K562 (cell line): Measurements from ENCODE around the gene NEDD4L. TPM values are rescaled to one million over a fixed set of nuclear protein-coding genes. Genes with fewer than 3 reads are reported as not detected.

Experiments
- ATF6 ChIP-seq: sonication (generic); formaldehyde crosslinking; IDR thresholded peaks from 2 replicates; pipeline ENCODE4 v1.4.0; 2020; ENCODE audit warnings: mild to moderate bottlenecking, missing genetic modification reagents
- CBX3 ChIP-seq, 2 experiments: IDR thresholded peaks; 1 replicate in 1 of 2; 2 replicates in 1 of 2; pipeline ENCODE4 v1.6.1; 2012; ENCODE audit warnings: inconsistent platforms in 2 of 2, low read length in 2 of 2, borderline replicate concordance in 1 of 2, control low read depth in 1 of 2
- ETV5 ChIP-seq: sonication (generic); formaldehyde crosslinking; IDR thresholded peaks from 2 replicates; pipeline ENCODE4 v1.4.0; 2020; ENCODE audit warnings: low read depth, mild to moderate bottlenecking, missing genetic modification reagents
- MBD1 ChIP-seq: fragments of 250-450 bp; sonication (Bioruptor Pico); IDR thresholded peaks from 2 replicates; pipeline ENCODE4 v1.8.0; 2022; ENCODE audit warnings: inconsistent platforms
- POLR2A ChIP-seq: fragments of 450-650 bp; conservative IDR thresholded peaks from 2 replicates; pipeline ENCODE4 v1.6.1; 2016
- POLR2H ChIP-seq: IDR thresholded peaks from 2 replicates; pipeline ENCODE4 v1.6.1; 2016; ENCODE audit warnings: missing genetic modification characterization, low read depth, mild to moderate bottlenecking, control low read depth, missing compliant biosample characterization, moderate library complexity
- SNRNP70 ChIP-seq: fragments of 200-400 bp; formaldehyde crosslinking; optimal IDR thresholded peaks from 2 replicates; pipeline ENCODE3; 2017; ENCODE audit warnings: low read depth, low read length
- SREBF2 ChIP-seq: sonication (generic); formaldehyde crosslinking; IDR thresholded peaks from 2 replicates; pipeline ENCODE4 v1.4.0; 2020; ENCODE audit warnings: mild to moderate bottlenecking, missing genetic modification reagents
- TAF1 ChIP-seq: IDR thresholded peaks from 2 replicates; pipeline ENCODE4 v1.6.1; 2011; ENCODE audit warnings: mild to moderate bottlenecking, low read length, moderate library complexity; ENCODE audit not compliant: insufficient read depth, control insufficient read depth, severe bottlenecking; ENCODE audit errors: extremely low read depth
- TAL1 ChIP-seq: fragments of 450-650 bp; IDR thresholded peaks from 2 replicates; pipeline ENCODE4 v1.6.1; 2016; ENCODE audit warnings: mild to moderate bottlenecking
- ZFP36 ChIP-seq: fragments of 150-350 bp; IDR thresholded peaks from 2 replicates; pipeline ENCODE4 v1.6.1; 2018; ENCODE audit warnings: low read length, low read depth; ENCODE audit not compliant: partially characterized antibody
- ZMIZ1 ChIP-seq, 2 experiments: fragments of 150-350 bp in 1 of 2; IDR thresholded peaks; 2 replicates each; pipeline ENCODE4 v1.6.1; 2012 to 2016; ENCODE audit warnings: low read depth in 2 of 2, low read length in 2 of 2, mild to moderate bottlenecking in 1 of 2, moderate library complexity in 1 of 2
- polyA plus RNA-seq, 8 experiments: library from polyadenylated mRNA; depleted of rRNA in 4 of 8; stranded (reverse) in 5 of 8; unstranded in 3 of 8; fragments of >200 nt; fragmentation: Nextera tagmentation in 2 of 8; fragmentation: Illumina TruSeq in 1 of 8; extraction: Ambion mirVana in 2 of 8; extraction: Trizol in 1 of 8; gene quantifications; 2 replicates each; pipeline versions ENCODE4 v1.2.1 to v1.2.3, GENCODE V29; 2011 to 2014; ENCODE audit warnings: inconsistent platforms in 1 of 8, missing spikeins in 1 of 8
- total RNA-seq, 7 experiments: library from RNA; depleted of rRNA in 6 of 7; stranded (reverse); fragments of >200 nt in 6 of 7; fragmentation: Illumina TruSeq in 2 of 7; extraction: Trizol in 2 of 7; gene quantifications; 2 replicates each; pipeline versions ENCODE4 v1.2.1 to v1.2.3, GENCODE V29; 2011 to 2021; ENCODE audit warnings: low replicate concordance in 1 of 7
- TF ChIP-seq, protein P1 (sequence below): IDR thresholded peaks from 2 replicates; pipeline ENCODE4 v1.6.1; 2012; ENCODE audit warnings: low read depth, low read length, improper control_type of control experiment, borderline replicate concordance
- TF ChIP-seq, protein P2 (sequence below): fragments of 450-650 bp; IDR thresholded peaks from 2 replicates; pipeline ENCODE4 v1.6.1; 2016; ENCODE audit warnings: antibody characterized with exemption

Gene NEDD4L
- total and polyA plus RNA-seq, 9 of the 15 experiments (the other 6 are each of a cell fraction or from before 2014, with no cell fraction given): 8.1 to 33.4 (median 19.9) TPM

DNA sequence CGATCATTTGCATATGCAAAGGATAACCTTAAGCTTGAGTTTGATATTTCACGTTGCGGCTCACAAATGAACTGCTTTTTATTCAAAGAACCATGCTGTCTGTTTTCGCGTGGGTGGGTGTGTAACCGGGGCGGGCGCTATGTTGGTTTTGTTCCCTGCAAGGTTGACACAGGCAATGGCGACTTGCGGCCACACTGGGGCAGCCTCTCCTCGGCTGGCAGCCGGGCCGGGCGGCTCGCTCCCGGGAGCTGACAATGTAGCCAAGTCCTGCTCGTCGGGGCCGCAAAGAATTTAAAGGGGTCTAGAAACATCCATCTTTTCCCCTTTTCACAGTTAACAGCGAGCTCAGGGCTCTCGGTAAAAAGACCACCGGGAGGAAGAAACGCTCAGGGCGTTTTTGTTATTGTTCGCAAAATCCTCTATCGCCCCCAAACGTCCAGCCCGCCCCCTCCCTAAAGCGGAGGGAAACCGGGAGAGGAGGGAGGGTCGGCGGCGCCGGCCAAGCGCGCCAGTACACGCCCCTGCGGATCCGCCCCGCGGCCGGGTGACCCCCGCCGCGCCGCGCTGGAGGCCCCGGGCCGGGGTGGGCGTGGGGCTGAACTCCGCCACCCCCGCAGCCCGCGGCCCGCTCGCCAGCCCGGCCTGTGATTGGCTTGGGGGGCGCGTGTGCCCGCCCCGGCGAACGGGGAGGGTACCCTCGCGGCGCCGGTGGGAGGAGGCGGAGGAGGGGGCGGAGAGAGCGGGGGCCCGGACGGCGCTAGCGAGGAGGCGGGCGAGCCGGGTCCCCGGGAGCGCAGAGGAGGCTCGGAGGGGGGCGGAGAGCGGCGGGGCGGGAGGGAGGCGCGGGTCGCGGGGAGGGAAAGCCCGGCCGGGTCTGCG, at the start of gene NEDD4L (continued):
- TF ChIP-seq ETV5 (no peak), TAF1 (peak; percentile 49), MBD1 (no peak), TAL1 (no peak), ATF6 (CRISPR knock-in tag) (no peak), SNRNP70 (no peak), ZMIZ1 (IDR thresholded peaks at IDR 0.05; ENCODE audit: low read depth in 2 of 2, low read length in 2 of 2) (no peak), SREBF2 (CRISPR knock-in tag) (no peak), CBX3 (IDR thresholded peaks at IDR 0.05; ENCODE audit: borderline replicate concordance in 1 of 2, low read length in 2 of 2) (no peak), ZFP36 (no peak), POLR2H (tag) (no peak), POLR2A (0 out of 2 replicates have a peak, but pooled peaks have one; percentile 23)
- TF ChIP-seq, protein P1, sequence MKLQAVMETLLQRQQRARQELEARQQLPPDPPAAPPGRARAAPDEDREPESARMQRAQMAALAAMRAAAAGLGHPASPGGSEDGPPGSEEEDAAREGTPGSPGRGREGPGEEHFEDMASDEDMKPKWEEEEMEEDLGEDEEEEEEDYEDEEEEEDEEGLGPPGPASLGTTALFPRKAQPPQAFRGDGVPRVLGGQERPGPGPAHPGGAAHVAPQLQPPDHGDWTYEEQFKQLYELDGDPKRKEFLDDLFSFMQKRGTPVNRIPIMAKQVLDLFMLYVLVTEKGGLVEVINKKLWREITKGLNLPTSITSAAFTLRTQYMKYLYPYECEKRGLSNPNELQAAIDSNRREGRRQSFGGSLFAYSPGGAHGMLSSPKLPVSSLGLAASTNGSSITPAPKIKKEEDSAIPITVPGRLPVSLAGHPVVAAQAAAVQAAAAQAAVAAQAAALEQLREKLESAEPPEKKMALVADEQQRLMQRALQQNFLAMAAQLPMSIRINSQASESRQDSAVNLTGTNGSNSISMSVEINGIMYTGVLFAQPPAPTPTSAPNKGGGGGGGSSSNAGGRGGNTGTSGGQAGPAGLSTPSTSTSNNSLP: no peak
- TF ChIP-seq, protein P2, sequence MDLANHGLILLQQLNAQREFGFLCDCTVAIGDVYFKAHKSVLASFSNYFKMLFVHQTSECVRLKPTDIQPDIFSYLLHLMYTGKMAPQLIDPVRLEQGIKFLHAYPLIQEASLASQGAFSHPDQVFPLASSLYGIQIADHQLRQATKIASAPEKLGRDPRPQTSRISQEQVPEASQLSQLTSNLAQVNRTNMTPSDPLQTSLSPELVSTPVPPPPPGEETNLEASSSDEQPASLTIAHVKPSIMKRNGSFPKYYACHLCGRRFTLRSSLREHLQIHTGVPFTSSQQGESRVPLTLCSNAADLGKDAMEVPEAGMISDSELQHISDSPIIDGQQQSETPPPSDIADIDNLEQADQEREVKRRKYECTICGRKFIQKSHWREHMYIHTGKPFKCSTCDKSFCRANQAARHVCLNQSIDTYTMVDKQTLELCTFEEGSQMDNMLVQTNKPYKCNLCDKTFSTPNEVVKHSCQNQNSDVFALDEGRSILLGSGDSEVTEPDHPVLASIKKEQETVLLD: no peak
